Activated CD8-positive, alpha-beta memory T cell treated with anti-CD3 and anti-CD28 coated beads, Interleukin-2, amount 10 ng/mL, durations not matched to agents 7 days and 5 days (primary cell): ENCODE data around the gene MGAT5. TPM values are rescaled to one million over a fixed set of nuclear protein-coding genes. Genes with fewer than 3 reads are reported as not detected.

Source experiments
- ATAC-seq: fragments of 150-1000 bp; cut with Tn5 transposase; one replicate; pipeline ENCODE4 v1.10.0; 2021; ENCODE audit warnings: moderate library complexity
- CTCF ChIA-PET: fragments of 350-600 bp; sonication (Branson Sonifier 250); formaldehyde crosslinking; loops from one replicate; lab custom pipeline; 2021; ENCODE audit warnings: antibody characterized with exemption; lab: Charles Lee
- DNase-seq: peaks from one replicate; pipeline ENCODE4 v3.0.0-alpha.2; 2020
- H3K27ac Mint-ChIP-seq: one replicate; pipeline ENCODE4 v1.8.0; 2021; ENCODE audit warnings: mild to moderate bottlenecking, mixed read lengths
- H3K27me3 Mint-ChIP-seq: one replicate; pipeline ENCODE4 v1.8.0; 2021; ENCODE audit warnings: mixed read lengths
- H3K36me3 Mint-ChIP-seq: one replicate; pipeline ENCODE4 v1.8.0; 2021; ENCODE audit warnings: mild to moderate bottlenecking, mixed read lengths
- H3K4me1 Mint-ChIP-seq: one replicate; pipeline ENCODE4 v1.8.0; 2021; ENCODE audit warnings: mixed read lengths
- H3K4me3 Mint-ChIP-seq: one replicate; pipeline ENCODE4 v1.8.0; 2021; ENCODE audit warnings: mild to moderate bottlenecking, moderate library complexity, mixed read lengths
- H3K9me3 Mint-ChIP-seq: one replicate; pipeline ENCODE4 v1.8.0; 2022; ENCODE audit warnings: low read depth, mixed read lengths
- total RNA-seq, 2 experiments: library from RNA; stranded (reverse); gene quantifications; one replicate each; pipeline ENCODE4 v1.2.3, GENCODE V29; 2021

Gene MGAT5
- total RNA-seq, 2 experiments from 2014 or later = 40.3 to 43.6 TPM

DNA sequence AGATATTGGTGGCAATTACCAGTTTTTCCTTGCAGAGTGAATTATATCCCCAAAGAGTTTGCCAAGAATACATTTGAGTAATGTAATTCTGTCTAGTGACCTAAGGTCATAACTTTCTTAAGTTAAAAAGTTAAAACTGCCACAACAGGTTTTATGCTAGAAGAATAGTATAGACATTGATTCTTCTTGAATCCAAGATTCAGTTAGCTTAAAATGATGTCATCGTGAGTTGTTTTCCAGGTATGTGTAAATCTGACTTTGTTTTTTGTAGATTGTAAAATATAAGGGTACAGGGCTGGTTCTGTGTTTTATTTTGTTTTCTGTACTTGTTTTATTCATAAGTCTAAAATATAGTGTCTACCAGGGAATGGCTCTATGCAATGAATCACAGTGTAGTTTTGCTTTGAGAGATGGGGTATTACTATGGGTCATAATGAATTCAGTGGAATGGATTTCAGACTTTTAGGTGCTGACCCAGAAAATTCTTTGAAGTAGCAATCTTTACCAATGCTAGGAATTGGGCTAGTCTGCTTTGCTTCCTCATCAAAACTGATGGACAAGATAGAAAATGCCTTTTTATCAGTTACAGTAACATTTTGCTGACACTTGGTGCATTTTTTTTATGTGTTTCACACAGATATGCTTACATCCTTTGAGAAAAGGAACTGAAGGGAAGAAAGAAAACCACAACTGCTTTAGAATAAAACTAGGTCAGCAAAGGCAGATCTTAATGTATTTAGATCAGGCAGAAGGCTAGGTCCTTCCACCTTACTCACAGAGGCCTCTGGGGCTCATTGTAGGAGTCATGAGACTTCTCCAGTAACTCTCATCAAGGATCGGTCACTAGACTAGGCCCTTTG lies 20.8 kb upstream of the MGAT5 start:
- DNase-seq = no peak
- Mint-ChIP-seq H3K27ac (peak overlapping the region; percentile 81), H3K4me3 (peak overlapping the region; percentile 2), H3K4me1 (peaks cover 60% of the 10 kb centered on the region), H3K36me3 (peaks cover 18% of the 10 kb centered on the region), H3K27me3 (no peaks in the 10 kb centered on the region), H3K9me3 (peaks cover 10% of the 10 kb centered on the region)
- CTCF ChIA-PET = interaction anchor here (1.3 kb wide), 1 partner anchor 14 kb away, joined by 7 read pairs; no protein-coding TSS in a partner anchor
- peak; percentile 72 for ATAC-seq

DNA sequence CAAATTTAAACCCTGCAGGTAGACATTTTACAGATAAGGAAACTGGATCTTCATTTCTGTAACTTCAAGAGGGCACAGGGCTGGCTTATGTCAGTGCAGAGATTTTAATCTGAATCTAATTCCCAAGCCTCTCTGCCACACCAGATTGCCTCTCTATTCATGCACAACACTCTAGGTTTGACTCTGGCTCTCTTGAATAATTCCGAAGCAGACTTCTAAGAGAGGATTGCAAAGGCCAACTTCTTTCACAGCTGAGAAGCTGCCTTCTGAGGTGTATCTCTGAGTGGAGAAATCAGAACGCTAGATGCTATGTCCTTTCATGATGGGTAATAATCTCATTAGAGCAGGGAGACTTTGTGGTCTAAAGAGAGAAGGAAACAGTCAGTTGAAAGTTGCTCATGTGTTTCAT lies 20.1 kb upstream of the MGAT5 start:
- Mint-ChIP-seq H3K27me3 (no peaks in the 10 kb centered on the region), H3K36me3 (peaks cover 13% of the 10 kb centered on the region)
- peak; percentile 11 for ATAC-seq

DNA sequence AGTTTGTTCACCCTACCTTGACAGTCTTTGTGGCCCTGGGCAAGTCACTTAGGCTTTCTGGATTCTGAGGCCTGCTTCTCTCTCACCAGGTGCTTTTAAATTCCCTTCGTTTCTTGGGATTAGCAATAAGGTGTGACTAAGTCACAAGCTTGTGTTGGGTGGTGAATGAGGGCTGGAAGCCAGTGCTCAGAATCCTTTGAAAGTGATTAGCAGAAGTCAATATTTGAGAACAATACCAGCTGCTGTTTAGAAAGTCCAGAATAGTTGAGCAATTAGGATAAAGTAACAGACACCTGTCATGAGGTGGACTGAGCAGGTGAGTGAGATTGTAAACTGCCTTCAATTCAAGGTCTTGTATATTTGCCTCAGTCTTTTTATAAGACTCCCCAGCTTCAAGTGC lies 19.3 kb upstream of the MGAT5 start:
- peaks cover 10% of the 10 kb centered on the region for H3K36me3 Mint-ChIP-seq
- H3K4me3 Mint-ChIP-seq = no peak overlapping the region
- H3K27ac Mint-ChIP-seq = peak overlapping the region; percentile 48
- CTCF ChIA-PET = interaction anchor here (1.3 to 2.9 kb wide), 4 partner anchors 8 to 116 kb away, joined by 7 to 17 read pairs (median 8); no protein-coding TSS in a partner anchor
- ATAC-seq (no peak), DNase-seq (no peak)
- H3K4me1 Mint-ChIP-seq = peaks cover 57% of the 10 kb centered on the region
- H3K27me3 Mint-ChIP-seq = no peaks in the 10 kb centered on the region
- peaks cover 7% of the 10 kb centered on the region for H3K9me3 Mint-ChIP-seq

More for the DNA sequence above, 20.1 kb upstream of the MGAT5 start:
- no peak for DNase-seq
- Mint-ChIP-seq H3K4me3 (no peak overlapping the region), H3K9me3 (peaks cover 8% of the 10 kb centered on the region), H3K4me1 (peaks cover 59% of the 10 kb centered on the region), H3K27ac (peak overlapping the region; percentile 81)
- CTCF ChIA-PET = interaction anchor here (1.3 to 2.9 kb wide), 4 partner anchors 9 to 115 kb away, joined by 7 to 17 read pairs (median 8); no protein-coding TSS in a partner anchor

DNA sequence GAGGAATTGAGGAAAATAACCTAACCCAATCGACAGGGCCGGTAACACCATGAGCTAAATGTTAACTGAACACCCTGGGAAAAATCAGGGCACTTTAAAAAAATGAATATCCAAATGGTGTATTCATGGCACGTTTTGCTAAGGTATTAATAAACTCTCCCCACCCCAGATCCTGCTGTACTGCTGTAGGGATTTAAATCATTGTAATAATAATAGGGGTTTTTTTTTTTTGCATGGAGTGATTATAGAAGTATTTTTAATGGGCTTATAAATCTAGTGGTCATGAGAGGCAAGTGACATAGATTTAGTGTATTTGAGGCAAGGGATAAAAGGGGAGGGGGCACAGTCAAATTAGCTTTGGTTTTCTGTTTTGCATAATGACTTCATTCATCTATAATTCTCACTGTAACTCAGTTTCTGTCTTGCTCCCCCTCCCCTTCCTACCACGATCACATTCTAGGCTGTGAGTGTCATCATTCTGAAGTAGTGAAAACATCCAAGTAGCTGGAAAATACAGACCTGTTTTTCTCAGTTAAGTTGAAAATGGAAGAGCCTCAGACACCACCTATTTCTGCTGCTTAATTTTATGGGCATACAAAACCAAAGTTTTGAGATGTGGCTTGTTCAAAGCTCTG lies 18.2 kb upstream of the MGAT5 start:
- Mint-ChIP-seq H3K4me1 (peaks cover 55% of the 10 kb centered on the region), H3K36me3 (peaks cover 7% of the 10 kb centered on the region), H3K27ac (no peak overlapping the region), H3K27me3 (no peaks in the 10 kb centered on the region), H3K9me3 (peaks cover 4% of the 10 kb centered on the region), H3K4me3 (no peak overlapping the region)
- DNase-seq = no peak
- ATAC-seq = no peak
- CTCF ChIA-PET = interaction anchor here (0.8 to 2.9 kb wide), 4 partner anchors 7 to 117 kb away, joined by 3 to 17 read pairs (median 8); no protein-coding TSS in a partner anchor

DNA sequence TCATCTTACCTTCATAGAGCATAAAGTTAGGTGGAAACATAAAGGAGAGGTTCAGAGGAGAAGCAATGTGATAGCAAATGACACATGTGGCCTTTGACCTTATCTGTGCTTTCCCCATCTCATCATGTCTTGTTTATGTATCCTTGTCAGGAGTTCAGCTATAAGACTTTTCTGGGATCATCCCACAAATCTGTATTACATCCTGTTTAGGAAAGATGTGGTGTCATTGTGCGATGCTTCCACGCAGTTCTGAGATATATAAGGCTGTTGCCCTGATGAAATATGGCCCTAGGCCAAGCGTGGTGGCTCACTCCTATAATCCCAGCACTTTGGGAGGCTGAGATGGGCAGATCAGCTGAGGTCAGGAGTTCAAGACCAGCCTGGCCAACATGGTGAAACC lies 15.5 kb upstream of the MGAT5 start:
- Mint-ChIP-seq H3K4me3 (no peak overlapping the region), H3K9me3 (no peaks in the 10 kb centered on the region), H3K36me3 (peaks cover 2% of the 10 kb centered on the region), H3K4me1 (peaks cover 31% of the 10 kb centered on the region), H3K27me3 (peaks cover 2% of the 10 kb centered on the region), H3K27ac (no peak overlapping the region)
- DNase-seq = no peak
- CTCF ChIA-PET = no interaction called here
- no peak for ATAC-seq

DNA sequence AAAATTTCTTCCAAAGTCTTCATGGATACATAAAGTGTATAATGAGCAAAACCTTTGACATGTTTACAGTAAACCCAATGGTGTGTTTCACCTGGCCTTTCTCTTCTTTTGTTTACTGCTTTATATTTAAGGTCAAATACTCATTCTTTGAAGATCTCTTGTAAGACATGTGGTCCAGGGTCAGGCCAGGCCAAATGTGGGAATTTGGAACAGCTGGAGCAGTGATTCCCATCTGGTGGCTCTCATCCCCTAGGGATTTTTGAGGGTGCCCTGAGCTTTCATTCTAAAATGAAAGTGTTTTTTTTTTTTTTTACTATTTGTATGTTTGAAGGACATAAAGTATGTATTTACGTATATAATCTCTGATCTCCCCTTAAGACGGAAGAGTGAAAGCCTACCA lies 13.8 kb upstream of the MGAT5 start:
- H3K4me3 Mint-ChIP-seq = no peak overlapping the region
- no peaks in the 10 kb centered on the region for H3K9me3 Mint-ChIP-seq
- CTCF ChIA-PET = interaction anchor here (0.9 to 1.5 kb wide), 5 partner anchors 9 to 122 kb away, joined by 3 to 5 read pairs (median 4); no protein-coding TSS in a partner anchor
- H3K27me3 Mint-ChIP-seq = peaks cover 2% of the 10 kb centered on the region
- ATAC-seq = no peak
- peaks cover 3% of the 10 kb centered on the region for H3K36me3 Mint-ChIP-seq
- H3K27ac Mint-ChIP-seq = no peak overlapping the region
- no peak for DNase-seq
- peaks cover 28% of the 10 kb centered on the region for H3K4me1 Mint-ChIP-seq

DNA sequence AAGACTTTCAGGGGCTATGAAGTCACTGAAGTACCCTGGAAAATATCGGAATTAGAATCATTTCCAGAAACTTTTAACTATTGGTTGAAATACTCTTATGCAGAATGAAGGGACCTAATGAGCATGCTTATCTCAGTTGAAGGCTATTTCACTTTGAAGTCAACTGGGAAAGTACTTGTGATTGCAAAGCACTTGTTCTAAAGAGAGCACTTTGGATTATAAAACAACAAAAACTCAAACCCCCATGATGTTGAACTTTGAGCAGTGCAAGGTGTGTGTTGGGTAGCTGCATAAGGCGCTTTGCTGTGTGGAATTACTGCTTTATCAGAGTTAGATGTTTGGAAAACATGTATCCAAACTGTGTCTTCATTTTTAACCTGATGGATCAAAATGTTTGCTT lies 12.0 kb upstream of the MGAT5 start:
- CTCF ChIA-PET = interaction anchor here (2.1 to 5.5 kb wide), 3 partner anchors 7 to 125 kb away, joined by 6 to 89 read pairs (median 10); partner anchors contain the start of gene MGAT5
- H3K27me3 Mint-ChIP-seq = peaks cover 10% of the 10 kb centered on the region
- DNase-seq (no peak), ATAC-seq (no peak)
- H3K27ac Mint-ChIP-seq = no peak overlapping the region
- peaks cover 3% of the 10 kb centered on the region for H3K36me3 Mint-ChIP-seq
- peaks cover 35% of the 10 kb centered on the region for H3K4me1 Mint-ChIP-seq
- H3K9me3 Mint-ChIP-seq = no peaks in the 10 kb centered on the region
- H3K4me3 Mint-ChIP-seq = no peak overlapping the region

DNA sequence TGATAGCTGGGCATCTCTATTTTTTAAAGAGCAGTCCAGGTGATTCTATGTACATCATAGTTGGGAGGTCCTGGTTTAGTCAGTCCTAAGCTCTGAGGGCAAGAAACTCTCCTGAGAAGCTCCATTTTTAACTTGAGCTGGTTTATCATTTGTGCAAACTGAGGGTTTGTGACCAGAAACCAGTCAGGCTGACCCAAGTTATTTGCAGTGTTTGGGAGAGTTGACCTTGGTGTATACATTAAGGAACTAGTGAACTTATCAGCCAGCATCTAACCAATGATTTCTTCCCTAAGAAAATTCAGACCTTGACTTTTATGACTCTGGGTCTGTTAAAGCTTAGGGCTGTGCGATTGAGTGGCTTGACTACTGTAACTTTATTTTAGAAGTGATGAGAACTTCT lies 10.6 kb upstream of the MGAT5 start:
- H3K27ac Mint-ChIP-seq = no peak overlapping the region
- H3K4me1 Mint-ChIP-seq = peaks cover 49% of the 10 kb centered on the region
- peaks cover 23% of the 10 kb centered on the region for H3K27me3 Mint-ChIP-seq
- ATAC-seq = no peak
- peaks cover 3% of the 10 kb centered on the region for H3K36me3 Mint-ChIP-seq
- H3K4me3 Mint-ChIP-seq = no peak overlapping the region
- no peak for DNase-seq
- CTCF ChIA-PET = interaction anchor here (0.8 to 5.5 kb wide), 9 partner anchors 9 to 169 kb away, joined by 3 to 89 read pairs (median 10); partner anchors contain the start of gene MGAT5
- no peaks in the 10 kb centered on the region for H3K9me3 Mint-ChIP-seq

DNA sequence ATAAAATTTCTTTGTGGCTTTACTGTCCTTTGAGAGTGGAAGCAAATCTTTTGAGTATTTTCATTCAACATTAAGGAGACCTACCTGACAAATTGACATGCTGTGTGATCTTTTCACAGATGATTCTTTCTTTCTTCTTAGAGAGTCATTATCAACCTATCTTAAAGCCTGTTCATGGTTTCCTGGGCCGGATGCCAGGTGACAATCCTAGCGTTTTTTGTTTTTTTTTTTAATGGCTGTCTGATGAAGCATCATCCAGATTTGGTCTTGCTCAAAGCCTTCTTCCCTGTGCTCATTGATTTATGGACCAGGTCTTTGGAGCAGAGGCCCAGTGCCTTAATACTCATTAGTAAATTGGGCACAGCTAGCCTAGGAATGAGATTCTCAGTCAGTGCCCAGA lies 9.8 kb upstream of the MGAT5 start:
- peaks cover 56% of the 10 kb centered on the region for H3K4me1 Mint-ChIP-seq
- peaks cover 3% of the 10 kb centered on the region for H3K36me3 Mint-ChIP-seq
- CTCF ChIA-PET = interaction anchor here (1.1 to 5.5 kb wide), 14 partner anchors 9 to 203 kb away, joined by 3 to 89 read pairs (median 9); no protein-coding TSS in a partner anchor
- H3K27ac Mint-ChIP-seq = no peak overlapping the region
- no peak for DNase-seq
- no peak overlapping the region for H3K4me3 Mint-ChIP-seq
- H3K9me3 Mint-ChIP-seq = no peaks in the 10 kb centered on the region
- peaks cover 29% of the 10 kb centered on the region for H3K27me3 Mint-ChIP-seq
- ATAC-seq = no peak

DNA sequence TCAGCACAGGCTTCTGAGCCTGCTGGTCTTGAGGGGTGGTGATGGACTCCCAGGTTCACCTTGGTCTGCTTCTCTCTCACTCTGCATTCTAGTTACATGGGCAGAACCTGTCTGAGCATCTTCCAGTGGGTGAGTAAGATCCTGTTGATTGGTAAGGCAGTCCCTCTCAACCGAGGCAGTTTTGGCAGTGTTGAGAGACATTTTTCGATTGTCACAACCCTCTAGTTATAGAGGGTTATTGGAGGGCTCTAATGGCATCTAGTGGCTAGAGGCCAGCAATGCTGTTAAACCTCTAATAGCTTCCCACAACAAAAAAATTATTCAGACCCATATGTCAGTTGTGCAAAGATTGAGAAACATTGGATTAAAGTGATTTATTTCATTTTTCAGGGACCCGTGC lies 9.3 kb upstream of the MGAT5 start:
- Mint-ChIP-seq H3K4me1 (peaks cover 61% of the 10 kb centered on the region), H3K27ac (no peak overlapping the region), H3K9me3 (no peaks in the 10 kb centered on the region), H3K4me3 (no peak overlapping the region), H3K36me3 (peaks cover 3% of the 10 kb centered on the region), H3K27me3 (peaks cover 34% of the 10 kb centered on the region)
- CTCF ChIA-PET = interaction anchor here (0.9 to 5.5 kb wide), 22 partner anchors 10 to 203 kb away, joined by 3 to 89 read pairs (median 6); no protein-coding TSS in a partner anchor
- no peak for DNase-seq
- ATAC-seq = no peak

DNA sequence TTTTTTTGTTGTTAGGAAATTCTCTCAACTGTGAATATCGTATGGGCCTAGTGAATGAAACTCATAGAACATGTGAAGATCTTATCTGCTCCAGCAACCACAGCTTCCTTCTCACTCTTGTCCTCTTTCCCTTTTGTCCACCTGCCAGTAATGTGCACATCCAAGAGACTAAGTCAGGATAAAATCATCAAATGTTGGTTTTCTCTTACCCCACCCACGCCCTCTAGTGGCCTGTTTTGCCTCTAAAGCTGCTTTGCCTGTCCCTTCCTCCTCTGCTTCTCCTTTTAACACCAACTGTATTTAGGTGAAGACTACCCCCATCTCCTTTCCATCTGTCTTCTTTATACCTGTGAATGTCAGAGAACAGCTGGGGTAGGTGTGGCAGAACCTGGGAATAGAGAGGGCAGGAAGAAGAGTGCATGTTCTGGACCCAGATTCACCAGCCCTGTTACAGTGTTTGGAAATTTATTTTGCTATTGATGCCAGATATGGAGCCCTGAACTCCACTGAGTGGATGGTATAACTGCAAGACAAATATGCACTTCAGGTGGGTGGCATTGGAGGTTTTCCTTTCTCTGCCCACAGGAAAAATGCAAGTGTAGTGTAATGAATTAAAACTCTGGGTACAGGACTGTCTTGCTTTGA lies 8.4 kb upstream of the MGAT5 start:
- Mint-ChIP-seq H3K4me3 (no peak overlapping the region), H3K36me3 (peaks cover 5% of the 10 kb centered on the region), H3K9me3 (no peaks in the 10 kb centered on the region), H3K27me3 (peaks cover 39% of the 10 kb centered on the region), H3K27ac (peak overlapping the region; percentile 41), H3K4me1 (peaks cover 67% of the 10 kb centered on the region)
- ATAC-seq (peak; percentile 59), DNase-seq (peak; percentile 82)
- CTCF ChIA-PET = interaction anchor here (0.6 to 5.5 kb wide), 34 partner anchors 8 to 355 kb away, joined by 3 to 89 read pairs (median 4); partner anchors contain the start of gene MGAT5

DNA sequence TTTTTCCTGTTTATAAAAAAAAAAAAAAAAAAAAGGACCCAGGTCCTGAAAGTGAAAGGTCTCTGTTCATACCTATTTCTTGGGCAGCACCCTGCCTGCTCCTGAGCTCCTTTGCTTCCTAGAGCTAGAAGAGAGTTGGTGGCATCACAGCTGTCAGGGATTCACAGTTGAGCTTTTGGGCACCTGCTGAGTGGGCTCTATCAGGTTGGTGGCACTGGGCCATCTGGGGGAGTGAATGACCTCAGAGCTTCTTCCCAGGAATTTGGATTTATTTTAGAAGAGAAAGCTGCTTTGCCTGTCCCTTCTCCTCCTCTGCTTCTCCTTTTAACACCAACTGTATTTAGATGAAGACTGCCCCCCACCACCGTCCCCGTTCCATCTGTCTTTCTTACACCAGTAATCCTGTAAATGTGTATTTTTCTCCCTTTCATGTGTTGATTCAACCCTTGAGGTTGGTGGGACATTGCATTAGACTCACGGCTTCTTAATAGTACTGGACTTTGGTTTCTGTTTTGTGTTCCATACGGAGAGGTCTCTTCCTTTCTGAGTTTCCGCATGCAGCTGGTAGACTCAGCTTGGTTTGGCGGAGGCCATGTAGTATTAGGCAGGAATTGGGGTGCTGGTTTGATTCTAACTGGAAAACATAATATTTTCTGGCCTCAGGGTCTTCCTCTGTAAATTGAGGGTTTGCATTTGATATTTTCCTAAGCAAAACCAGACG lies 7.6 kb upstream of the MGAT5 start:
- no peaks in the 10 kb centered on the region for H3K9me3 Mint-ChIP-seq
- H3K36me3 Mint-ChIP-seq = peaks cover 5% of the 10 kb centered on the region
- H3K4me3 Mint-ChIP-seq = peak overlapping the region; percentile 51
- DNase-seq = no peak
- H3K27me3 Mint-ChIP-seq = peaks cover 45% of the 10 kb centered on the region
- CTCF ChIA-PET = interaction anchor here (0.7 to 5.5 kb wide), 21 partner anchors 7 to 356 kb away, joined by 3 to 89 read pairs (median 7); partner anchors contain the start of gene MGAT5
- H3K27ac Mint-ChIP-seq = peak overlapping the region; percentile 42
- peaks cover 75% of the 10 kb centered on the region for H3K4me1 Mint-ChIP-seq
- no peak for ATAC-seq
